Left ventricle myocardium superior (tissue), 1 donor: ENCODE data around the gene CASP10. TPM values are rescaled to one million over a fixed set of nuclear protein-coding genes. Genes with fewer than 3 reads are reported as not detected.

ENCODE experiments used
- ATAC-seq: fragments of 200-7000 bp; cut with Tn5 transposase; one replicate; pipeline ENCODE4 v1.9.1; 2020; ENCODE audit warnings: mild to moderate bottlenecking, moderate library complexity
- DNase-seq: peaks from one replicate; pipeline ENCODE4 v3.0.0-alpha.2; 2020
- intact Hi-C: fragments of 100-400 bp; cut with micrococcal nuclease; formaldehyde crosslinking; loops from one replicate; pipeline ENCODE4 v1.11.0; 2022
- total RNA-seq: library from RNA; stranded (reverse); fragmentation: NEBNext Ultra II Directional; extraction: Animal tissue kit (Norgen Biotek cat#: 25700); gene quantifications from one replicate; pipeline ENCODE4 v1.2.1, GENCODE V29; 2021
- donor health status: DM: no; HTN: yes; CAD: no; lungs with severe emphysema.

CASP10 gene
- total RNA-seq, 1 donor from 2014 or later, result 6.4 TPM

GRCh38 chr2:201249889-201250288 is 66.9 kb downstream of the CASP10 start:
- no peak for DNase-seq
- ATAC-seq, result no peak
- intact Hi-C loops, result no loop called here

- no peak for ATAC-seq
- no peak for DNase-seq
- intact Hi-C loops, result no loop called here
Observed at GRCh38 chr2:201250741-201251140, 67.8 kb downstream of the CASP10 start.

- DNase-seq (no peak), ATAC-seq (no peak)
- intact Hi-C loops, result no loop called here
Observed at GRCh38 chr2:201254081-201254730, 71.3 kb downstream of the CASP10 start.

- ATAC-seq (no peak), DNase-seq (no peak)
- intact Hi-C loops, result no loop called here
Observed at GRCh38 chr2:201255408-201256033, 72.6 kb downstream of the CASP10 start.

- no peak for ATAC-seq
- intact Hi-C loops, result no loop called here
- no peak for DNase-seq
Observed at GRCh38 chr2:201256082-201256481, 73.1 kb downstream of the CASP10 start.

GRCh38 chr2:201257381-201257955 is 74.5 kb downstream of the CASP10 start:
- ATAC-seq, result peak; percentile 70
- DNase-seq, result peak; percentile 48
- intact Hi-C loops, result no loop called here

- DNase-seq (peak; percentile 63), ATAC-seq (peak; percentile 82)
- intact Hi-C loops, result no loop called here
Observed at GRCh38 chr2:201257956-201258665, 75.2 kb downstream of the CASP10 start.

- ATAC-seq, result peak; percentile 34
- intact Hi-C loops, result no loop called here
- DNase-seq, result no peak
Observed at GRCh38 chr2:201258666-201259615, 76.0 kb downstream of the CASP10 start.

GRCh38 chr2:201260302-201260800 is 77.4 kb downstream of the CASP10 start, which contains the start of gene CASP8:
Gene CASP8, plus strand, starts transcription at chr2:201260536. Its CDS starts 5,951 bp downstream, at chr2:201266487.
- no peak for DNase-seq
- peak; percentile 18 for ATAC-seq
- intact Hi-C loops, result no loop called here

GRCh38 chr2:201261471-201261870 is 78.5 kb downstream of the CASP10 start:
- intact Hi-C loops, result no loop called here
- DNase-seq, result no peak
- no peak for ATAC-seq

- intact Hi-C loops, result no loop called here
Observed at GRCh38 chr2:201261906-201262305, 79.0 kb downstream of the CASP10 start.

GRCh38 chr2:201262718-201263117 is 79.8 kb downstream of the CASP10 start:
- intact Hi-C loops, result no loop called here
- ATAC-seq, result no peak
- no peak for DNase-seq

More at GRCh38 chr2:201261906-201262305, 79.0 kb downstream of the CASP10 start:
- ATAC-seq, result no peak
- no peak for DNase-seq

- intact Hi-C loops, result no loop called here
- ATAC-seq, result no peak
Observed at GRCh38 chr2:201263779-201264178, 80.8 kb downstream of the CASP10 start.

GRCh38 chr2:201264472-201265173 is 81.7 kb downstream of the CASP10 start:
- intact Hi-C loops, result no loop called here
- ATAC-seq, result peak; percentile 72
- DNase-seq, result no peak

More at GRCh38 chr2:201263779-201264178, 80.8 kb downstream of the CASP10 start:
- no peak for DNase-seq

- DNase-seq, result no peak
- no peak for ATAC-seq
- intact Hi-C loops, result no loop called here
Observed at GRCh38 chr2:201266629-201267028, 83.7 kb downstream of the CASP10 start.

GRCh38 chr2:201267278-201268030 is 84.5 kb downstream of the CASP10 start:
- ATAC-seq (no peak), DNase-seq (no peak)
- intact Hi-C loops, result no loop called here

- no peak for ATAC-seq
- intact Hi-C loops, result no loop called here
- DNase-seq, result no peak
Observed at GRCh38 chr2:201269764-201270163, 86.8 kb downstream of the CASP10 start.
